ENCODE measurements around the gene CILP2. TPM values are rescaled to one million over a fixed set of nuclear protein-coding genes. Genes with fewer than 3 reads are reported as not detected.
A peak's percentile ranks its signal among the peaks of the same experiment; 100 is the strongest.

The CILP2 gene
- total RNA-seq, 1 experiment from 2014 or later, result 0.77 TPM

- H3K9me3 ChIP-seq (ENCODE audit: low read depth, low read length, poor library complexity, severe bottlenecking), result peaks cover 4% of the 10 kb centered on the region
- TF ChIP-seq, protein P1, sequence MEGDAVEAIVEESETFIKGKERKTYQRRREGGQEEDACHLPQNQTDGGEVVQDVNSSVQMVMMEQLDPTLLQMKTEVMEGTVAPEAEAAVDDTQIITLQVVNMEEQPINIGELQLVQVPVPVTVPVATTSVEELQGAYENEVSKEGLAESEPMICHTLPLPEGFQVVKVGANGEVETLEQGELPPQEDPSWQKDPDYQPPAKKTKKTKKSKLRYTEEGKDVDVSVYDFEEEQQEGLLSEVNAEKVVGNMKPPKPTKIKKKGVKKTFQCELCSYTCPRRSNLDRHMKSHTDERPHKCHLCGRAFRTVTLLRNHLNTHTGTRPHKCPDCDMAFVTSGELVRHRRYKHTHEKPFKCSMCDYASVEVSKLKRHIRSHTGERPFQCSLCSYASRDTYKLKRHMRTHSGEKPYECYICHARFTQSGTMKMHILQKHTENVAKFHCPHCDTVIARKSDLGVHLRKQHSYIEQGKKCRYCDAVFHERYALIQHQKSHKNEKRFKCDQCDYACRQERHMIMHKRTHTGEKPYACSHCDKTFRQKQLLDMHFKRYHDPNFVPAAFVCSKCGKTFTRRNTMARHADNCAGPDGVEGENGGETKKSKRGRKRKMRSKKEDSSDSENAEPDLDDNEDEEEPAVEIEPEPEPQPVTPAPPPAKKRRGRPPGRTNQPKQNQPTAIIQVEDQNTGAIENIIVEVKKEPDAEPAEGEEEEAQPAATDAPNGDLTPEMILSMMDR (conservative IDR thresholded peaks at IDR 0.05; ENCODE audit: low read depth, low read length), result no peak
- H3K27ac ChIP-seq (ENCODE audit: low read depth, low read length, poor library complexity, severe bottlenecking), result no peak overlapping the region
- DNase-seq (ENCODE audit: low spot score), result no peak
- no peak overlapping the region for H3K4me3 ChIP-seq (ENCODE audit: low read depth, low read length, poor library complexity, severe bottlenecking)
- no peaks in the 10 kb centered on the region for H3K27me3 ChIP-seq (replicated peaks; ENCODE audit: insufficient read depth, low read depth, low read length, poor library complexity)
- intact Hi-C loops (cut with micrococcal nuclease; ENCODE audit: unreplicated experiment), result no loop called here
- POLR2A ChIA-PET (ENCODE audit: low non-redundant PET), result no interaction called here
- H3K4me1 ChIP-seq (ENCODE audit: insufficient read depth, low read length, poor library complexity, severe bottlenecking), result peaks cover 10% of the 10 kb centered on the region
- CTCF ChIA-PET, result no interaction called here
- peaks cover 32% of the 10 kb centered on the region for H3K36me3 ChIP-seq (ENCODE audit: insufficient read depth, low read length, poor library complexity, severe bottlenecking)
- no TSS peak for BruUV-seq (replicated peaks)
These were observed 14.9 kb upstream of the CILP2 start for GRCh38 chr19:19523177-19523576.

DNA sequence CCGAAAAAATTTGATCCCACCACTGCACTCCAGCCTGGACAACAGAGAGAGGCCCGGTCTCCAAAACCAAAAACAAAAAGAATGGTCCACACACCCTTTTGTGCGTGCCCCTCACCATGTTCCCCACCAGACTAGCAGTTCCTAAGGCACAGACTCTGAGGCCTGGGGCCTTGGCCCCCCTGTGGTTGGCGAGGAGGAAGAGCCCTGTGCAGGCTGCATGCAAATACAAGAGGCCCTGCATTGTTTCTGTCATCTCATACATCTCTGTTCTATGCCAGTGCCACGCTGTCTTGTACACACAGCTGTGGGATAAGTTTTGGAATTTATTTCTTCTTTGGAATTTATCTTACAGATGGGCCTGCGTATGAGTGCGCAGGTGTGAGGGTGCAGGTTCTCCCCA lies 14.0 kb upstream of the CILP2 start:
- POLR2A ChIA-PET (ENCODE audit: low non-redundant PET), result no interaction called here

GRCh38 chr19:19525611-19526380 lies 12.3 kb upstream of the CILP2 start:
- Histone ChIP-seq H3K27ac (ENCODE audit: low read depth, low read length, poor library complexity, severe bottlenecking) (peak overlapping the region; percentile 37), H3K27me3 (replicated peaks; ENCODE audit: insufficient read depth, low read depth, low read length, poor library complexity) (no peaks in the 10 kb centered on the region), H3K9me3 (ENCODE audit: low read depth, low read length, poor library complexity, severe bottlenecking) (peaks cover 4% of the 10 kb centered on the region), H3K36me3 (ENCODE audit: insufficient read depth, low read length, poor library complexity, severe bottlenecking) (peaks cover 12% of the 10 kb centered on the region), H3K4me1 (ENCODE audit: insufficient read depth, low read length, poor library complexity, severe bottlenecking) (peaks cover 10% of the 10 kb centered on the region), H3K4me3 (ENCODE audit: low read depth, low read length, poor library complexity, severe bottlenecking) (no peak overlapping the region)
- intact Hi-C loops (cut with micrococcal nuclease; ENCODE audit: unreplicated experiment), result no loop called here
- ChIA-PET CTCF (no interaction called here), POLR2A (ENCODE audit: low non-redundant PET) (no interaction called here)
- TF ChIP-seq, protein P1 (conservative IDR thresholded peaks at IDR 0.05; ENCODE audit: low read depth, low read length), result no peak
- no peak for TF ChIP-seq EZH2 (IDR thresholded peaks at IDR 0.05; ENCODE audit: borderline replicate concordance, low read depth, low read length, poor library complexity, severe bottlenecking)
- no peak for DNase-seq (ENCODE audit: low spot score)
- no TSS peak for BruUV-seq (replicated peaks)

More for the DNA sequence above, 14.0 kb upstream of the CILP2 start:
- no peak for TF ChIP-seq EZH2 (IDR thresholded peaks at IDR 0.05; ENCODE audit: borderline replicate concordance, low read depth, low read length, poor library complexity, severe bottlenecking)
- TF ChIP-seq, protein P1 (conservative IDR thresholded peaks at IDR 0.05; ENCODE audit: low read depth, low read length), result no peak
- CTCF ChIA-PET, result no interaction called here
- Histone ChIP-seq H3K27ac (ENCODE audit: low read depth, low read length, poor library complexity, severe bottlenecking) (no peak overlapping the region), H3K9me3 (ENCODE audit: low read depth, low read length, poor library complexity, severe bottlenecking) (peaks cover 4% of the 10 kb centered on the region), H3K36me3 (ENCODE audit: insufficient read depth, low read length, poor library complexity, severe bottlenecking) (peaks cover 26% of the 10 kb centered on the region), H3K27me3 (replicated peaks; ENCODE audit: insufficient read depth, low read depth, low read length, poor library complexity) (no peaks in the 10 kb centered on the region), H3K4me1 (ENCODE audit: insufficient read depth, low read length, poor library complexity, severe bottlenecking) (peaks cover 10% of the 10 kb centered on the region), H3K4me3 (ENCODE audit: low read depth, low read length, poor library complexity, severe bottlenecking) (no peak overlapping the region)
- no TSS peak for BruUV-seq (replicated peaks)
- intact Hi-C loops (cut with micrococcal nuclease; ENCODE audit: unreplicated experiment), result no loop called here
- no peak for DNase-seq (ENCODE audit: low spot score)
